Upper lobe of left lung (tissue), 4 donors: ENCODE measurements around the gene LUZP1.

ENCODE experiments used
- CTCF ChIP-seq, 6 experiments: fragments of 450-650 bp in 4 of 6; fragments of 200-600 bp in 2 of 6; sonication (generic) in 2 of 6; IDR thresholded peaks; one replicate each; pipeline ENCODE4 v1.5.1; 2016 to 2019; ENCODE audit warnings: antibody characterized with exemption in 6 of 6
- EP300 ChIP-seq, 4 donors: sonication (generic); formaldehyde crosslinking; IDR thresholded peaks; one replicate each; pipeline ENCODE4 v1.5.1; 2017; ENCODE audit warnings: antibody characterized with exemption in 4 of 4, control low read depth in 2 of 4
- POLR2A ChIP-seq, 4 donors: fragments of 450-650 bp; IDR thresholded peaks; one replicate each; pipeline ENCODE4 v1.5.1; 2016 to 2017; ENCODE audit warnings: antibody characterized with exemption in 4 of 4, mild to moderate bottlenecking in 2 of 4
- POLR2AphosphoS5 ChIP-seq, 2 donors: sonication (generic); formaldehyde crosslinking; IDR thresholded peaks; one replicate each; pipeline ENCODE4 v1.5.1; 2017; ENCODE audit warnings: antibody characterized with exemption in 2 of 2

GRCh38 chr1:23066075-23066474 is 102.6 kb downstream of the LUZP1 start:
- TF ChIP-seq CTCF (IDR thresholded peaks at IDR 0.05), result no peak
- TF ChIP-seq POLR2A (IDR thresholded peaks at IDR 0.05), result no peak
- no peak for TF ChIP-seq POLR2AphosphoS5 (IDR thresholded peaks at IDR 0.05)
- TF ChIP-seq EP300 (IDR thresholded peaks at IDR 0.05), result no peak
